ENCODE data around the gene LTBP4. TPM values are rescaled to one million over a fixed set of nuclear protein-coding genes. Genes with fewer than 3 reads are reported as not detected.

Gene LTBP4
- total and polyA plus RNA-seq, 12 donors = 114 to 263 (median 234) TPM

GRCh38 chr19:40619333-40620160 lies 18.4 kb downstream of the LTBP4 start:
- peak; percentile 28 to 83 (median 62) for ATAC-seq

GRCh38 chr19:40620161-40620485 lies 19.0 kb downstream of the LTBP4 start:
- H3K27ac ChIP-seq = peak overlapping the region in 9 of 10 donors; percentile 8 to 82 (median 62)
- no peaks in the 10 kb centered on the region for H3K27me3 ChIP-seq
- no peaks in the 10 kb centered on the region for H3K9me3 ChIP-seq
- TF ChIP-seq CTCF (IDR thresholded peaks at IDR 0.05) = no peak
- H3K36me3 ChIP-seq = peaks cover 0 to 98% (median 41%) of the 10 kb centered on the region in 9 donors
- WGBS, 2 donors = 53 to 65% methylated on average over 8 of the region's 8 CpGs
- H3K4me1 ChIP-seq = peaks cover 0 to 25% (median 9%) of the 10 kb centered on the region in 9 donors
- ATAC-seq (no peak), DNase-seq (no peak)
- intact Hi-C loops (cut with DNase I) = no loop called here
- H3K4me3 ChIP-seq = no peak overlapping the region

More at GRCh38 chr19:40619333-40620160, 18.4 kb downstream of the LTBP4 start:
- no peaks in the 10 kb centered on the region for H3K27me3 ChIP-seq
- H3K36me3 ChIP-seq = peaks cover 0 to 93% (median 41%) of the 10 kb centered on the region in 9 donors
- no peaks in the 10 kb centered on the region for H3K9me3 ChIP-seq
- DNase-seq = peak in 1 of 2 donors; percentile 52
- H3K4me1 ChIP-seq = peaks cover 0 to 31% (median 11%) of the 10 kb centered on the region in 9 donors
- WGBS, 2 donors = 67% methylated on average over 11 of the region's 11 CpGs
- intact Hi-C loops (cut with DNase I) = no loop called here
- no peak overlapping the region for H3K4me3 ChIP-seq
- no peak for TF ChIP-seq CTCF (IDR thresholded peaks at IDR 0.05)
- peak overlapping the region in 9 of 10 donors; percentile 8 to 82 (median 62) for H3K27ac ChIP-seq

GRCh38 chr19:40621283-40621682 lies 20.1 kb downstream of the LTBP4 start:
- no peak for TF ChIP-seq CTCF (IDR thresholded peaks at IDR 0.05)
- ATAC-seq (no peak), DNase-seq (no peak)
- intact Hi-C loops (cut with DNase I) = no loop called here
- 65 to 93% methylated on average over 2 of the region's 2 CpGs for WGBS, 2 donors
- peaks cover 0 to 100% (median 49%) of the 10 kb centered on the region in 9 donors for H3K36me3 ChIP-seq
- no peak overlapping the region for H3K4me3 ChIP-seq
- H3K27ac ChIP-seq = no peak overlapping the region
- no peaks in the 10 kb centered on the region for H3K27me3 ChIP-seq
- no peaks in the 10 kb centered on the region for H3K9me3 ChIP-seq
- H3K4me1 ChIP-seq = peaks cover 0 to 14% (median 9%) of the 10 kb centered on the region in 9 donors

- no peaks in the 10 kb centered on the region for H3K27me3 ChIP-seq
- TF ChIP-seq CTCF (IDR thresholded peaks at IDR 0.05) = no peak
- no peaks in the 10 kb centered on the region for H3K9me3 ChIP-seq
- no peak for DNase-seq
- peaks cover 0 to 100% (median 52%) of the 10 kb centered on the region in 9 donors for H3K36me3 ChIP-seq
- ATAC-seq = no peak
- 93% methylated on average over 24 of the region's 24 CpGs for WGBS, 2 donors
- H3K4me1 ChIP-seq = peaks cover 0 to 14% (median 9%) of the 10 kb centered on the region in 9 donors
- H3K27ac ChIP-seq = no peak overlapping the region
- H3K4me3 ChIP-seq = no peak overlapping the region
- intact Hi-C loops (cut with DNase I) = no loop called here
Observed at GRCh38 chr19:40621966-40622772, 21.0 kb downstream of the LTBP4 start.

Data from heart right ventricle (tissue), 16 donors.